ENCODE measurements around the gene ACTG1.

DNA sequence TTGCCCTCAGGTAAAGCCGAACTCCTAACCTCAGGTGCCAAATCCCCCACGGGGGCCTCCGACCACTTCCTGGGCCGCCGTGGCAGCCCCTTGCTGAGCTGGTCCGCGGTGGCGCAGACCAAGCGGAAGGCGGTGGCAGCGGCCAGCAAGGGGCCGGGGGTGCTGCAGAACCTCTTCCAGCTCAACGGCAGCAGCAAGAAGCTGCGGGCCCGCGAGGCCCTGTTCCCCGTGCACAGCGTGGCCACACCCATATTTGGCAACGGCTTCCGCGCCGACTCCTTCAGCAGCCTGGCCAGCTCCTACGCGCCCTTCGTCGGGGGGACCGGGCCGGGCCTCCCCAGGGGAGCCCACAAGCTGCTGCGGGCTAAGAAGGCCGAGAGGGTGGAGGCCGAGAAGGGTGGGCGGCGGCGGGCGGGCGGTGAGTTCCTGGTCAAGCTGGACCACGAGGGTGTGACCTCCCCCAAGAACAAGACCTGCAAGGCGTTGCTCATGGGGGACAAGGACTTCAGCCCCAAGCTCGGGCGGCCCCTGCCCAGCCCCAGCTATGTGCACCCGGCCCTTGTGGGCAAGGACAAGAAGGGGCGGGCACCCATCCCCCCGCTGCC, 51.6 kb downstream of the ACTG1 start:
- TF ChIP-seq CREB5 (CRISPR knock-in tag; IDR thresholded peaks at IDR 0.05; ENCODE audit: low read depth) (no peak), PATZ1 (CRISPR knock-in tag; IDR thresholded peaks at IDR 0.05; ENCODE audit: borderline replicate concordance) (no peak), ZFP30 (CRISPR knock-in tag; IDR thresholded peaks at IDR 0.05) (no peak), TOX (CRISPR knock-in tag; IDR thresholded peaks at IDR 0.05; ENCODE audit: borderline replicate concordance) (no peak), ARNTL (CRISPR knock-in tag; IDR thresholded peaks at IDR 0.05; ENCODE audit: borderline replicate concordance, low read depth) (no peak), CSDC2 (CRISPR knock-in tag; IDR thresholded peaks at IDR 0.05) (no peak), ZC3H10 (CRISPR knock-in tag; IDR thresholded peaks at IDR 0.05) (no peak)
